ENCODE results near the gene MVK.

Gene MVK

DNA sequence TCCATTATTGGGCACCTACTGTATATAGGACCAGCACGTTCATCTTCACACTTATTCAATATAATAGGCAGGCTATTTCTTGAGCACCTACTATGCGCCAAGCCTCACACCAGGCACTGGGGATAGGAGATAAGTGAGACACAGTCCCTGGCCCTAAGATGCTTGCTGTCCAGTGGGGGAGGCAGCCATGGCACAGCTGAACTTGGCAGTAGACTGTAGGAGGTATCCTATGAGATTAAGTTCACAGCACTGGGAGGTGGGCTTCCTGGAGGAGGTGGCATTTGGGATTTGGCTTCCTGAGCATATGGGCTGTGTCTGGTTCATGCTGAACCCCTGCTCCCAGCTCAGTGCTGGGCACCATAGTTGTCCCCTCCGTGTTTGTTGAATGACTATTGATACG is 65.1 kb downstream of the MVK start:
- no peak for DNase-seq

DNA sequence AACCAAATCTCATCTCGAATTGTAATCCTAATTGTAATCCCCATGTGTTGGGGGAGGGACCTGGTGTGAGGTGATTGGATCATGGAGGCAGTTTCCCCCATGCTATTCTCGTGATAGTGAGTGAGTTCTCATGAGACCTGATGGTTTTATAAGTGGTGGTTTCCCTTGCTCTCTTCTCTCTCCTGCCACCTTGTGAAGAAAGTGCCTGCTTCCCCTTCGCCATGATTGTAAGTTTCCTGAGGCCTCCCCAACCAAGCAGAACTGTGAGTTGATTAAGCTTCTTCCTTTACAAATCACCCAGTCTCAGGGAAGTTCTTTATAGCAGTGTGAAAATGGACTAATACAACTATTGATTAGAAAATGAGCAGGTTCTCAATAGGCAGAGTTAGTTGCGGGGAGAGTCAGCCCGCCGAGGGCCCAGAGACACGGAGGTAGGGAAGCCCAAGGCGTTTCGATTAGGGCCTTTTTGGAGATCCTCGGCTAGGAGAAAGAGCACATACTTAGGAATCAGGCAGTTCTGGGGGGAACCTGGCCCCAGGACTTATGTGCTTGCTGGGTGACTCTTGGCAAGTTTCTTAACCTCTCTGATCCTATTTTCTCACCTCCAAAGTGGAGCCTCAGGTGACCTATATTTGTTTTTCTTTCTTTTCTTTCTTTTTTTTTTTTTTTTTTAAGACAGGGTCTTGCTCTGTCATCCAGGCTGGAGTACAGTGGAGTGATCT is 65.7 kb downstream of the MVK start:
- DNase-seq = peak; percentile 65

DNA sequence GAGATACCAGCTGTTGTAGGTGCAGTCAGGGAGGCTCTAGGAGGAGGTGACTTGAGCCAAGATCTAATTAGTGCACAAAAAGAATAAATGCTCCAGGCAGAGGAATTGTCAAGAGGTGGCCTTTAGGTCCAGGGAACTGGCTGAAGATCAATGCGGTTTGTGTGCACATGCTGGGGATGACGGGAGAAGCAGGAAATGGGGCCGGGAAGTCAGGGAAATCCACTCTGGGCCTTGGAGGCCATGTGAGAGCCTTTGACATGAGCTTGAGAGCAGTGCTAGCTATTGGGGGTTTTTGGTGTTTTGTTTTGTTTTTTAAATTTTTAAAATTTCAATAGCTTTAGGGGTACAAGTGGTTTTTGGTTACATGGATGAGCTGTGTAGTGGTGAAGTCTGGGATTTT is 67.4 kb downstream of the MVK start:
- DNase-seq = peak; percentile 27

DNA sequence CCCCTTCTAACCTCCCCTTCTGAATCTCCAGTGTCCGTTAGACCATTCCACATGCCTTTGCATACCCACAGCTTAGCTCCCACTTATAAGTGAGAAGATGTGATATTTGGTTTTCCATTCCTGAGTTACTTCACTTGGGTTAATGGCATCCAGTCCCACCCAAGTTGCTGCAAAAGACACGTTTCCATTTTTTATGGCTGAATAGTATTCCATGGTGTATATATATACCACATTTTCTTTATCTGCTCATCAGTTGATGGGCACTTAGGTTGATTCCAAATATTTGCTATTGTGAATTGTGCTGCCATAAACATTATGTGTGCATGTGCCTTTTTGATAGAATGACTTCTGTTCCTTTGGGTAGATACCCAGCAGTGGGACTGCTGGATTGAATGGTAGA is 67.8 kb downstream of the MVK start:
- no peak for DNase-seq

GRCh38 chr12:109642506-109643132 is 69.0 kb downstream of the MVK start:
- DNase-seq = no peak

GRCh38 chr12:109645194-109645593 is 71.6 kb downstream of the MVK start:
- no peak for DNase-seq

- DNase-seq = no peak
These were observed 72.1 kb downstream of the MVK start for GRCh38 chr12:109645708-109646107.
